Sigmoid colon (tissue), 7 donors: ENCODE results near the gene CAPN10. TPM values are rescaled to one million over a fixed set of nuclear protein-coding genes. Genes with fewer than 3 reads are reported as not detected.

Experiments
- DNase-seq: peaks from one replicate; pipeline ENCODE4 v3.0.0-alpha.2; 2019
- H3K27ac ChIP-seq, 4 donors: fragments of 200-600 bp; sonication (generic); one replicate each; pipeline ENCODE4 v1.5.1; 2016 to 2019; ENCODE audit warnings: mild to moderate bottlenecking in 1 of 4
- H3K27me3 ChIP-seq, 3 donors: fragments of 200-600 bp; sonication (generic); one replicate each; pipeline ENCODE4 v1.5.1; 2019; ENCODE audit warnings: mild to moderate bottlenecking in 1 of 3
- H3K36me3 ChIP-seq, 4 donors: fragments of 200-600 bp; sonication (generic); one replicate each; pipeline ENCODE4 v1.5.1; 2016 to 2019
- H3K4me1 ChIP-seq, 4 donors: fragments of 200-600 bp; sonication (generic); one replicate each; pipeline ENCODE4 v1.5.1; 2017 to 2019
- H3K4me3 ChIP-seq, 4 donors: fragments of 200-600 bp; sonication (generic); one replicate each; pipeline ENCODE4 v1.5.1; 2017 to 2019; ENCODE audit warnings: mild to moderate bottlenecking in 2 of 4, moderate library complexity in 1 of 4
- H3K9me3 ChIP-seq, 4 donors: fragments of 200-600 bp in 3 of 4; sonication (generic) in 3 of 4; one replicate each; pipeline versions ENCODE4 v1.5.1 to v1.6.1; 2013 to 2019
- EP300 ChIP-seq, 4 donors: sonication (generic); formaldehyde crosslinking; IDR thresholded peaks; one replicate each; pipeline ENCODE4 v1.6.1; 2017; ENCODE audit warnings: antibody characterized with exemption in 4 of 4
- POLR2A ChIP-seq, 2 donors: fragments of 450-650 bp; IDR thresholded peaks; one replicate each; pipeline ENCODE4 v1.6.1; 2016; ENCODE audit warnings: antibody characterized with exemption in 2 of 2, mild to moderate bottlenecking in 2 of 2, moderate library complexity in 2 of 2
- POLR2AphosphoS5 ChIP-seq, 4 donors: sonication (generic); formaldehyde crosslinking; IDR thresholded peaks; one replicate each; pipeline ENCODE4 v1.6.1; 2017; ENCODE audit warnings: antibody characterized with exemption in 4 of 4
- WGBS, 2 donors: extraction: QIAGEN DNeasy Blood & Tissue Kit; methylation state at CpG; one replicate each; pipeline ENCODE4 v1.1.7; 2013; 5-methylcytosine and 5-hydroxymethylcytosine counted together
- intact Hi-C: fragments of 100-400 bp; cut with DNase I; formaldehyde crosslinking; loops from one replicate; pipeline ENCODE4 v1.15.1; 2023
- polyA plus RNA-seq, 3 donors: library from polyadenylated mRNA; stranded (reverse); fragments of 200-250 nt; gene quantifications; one replicate each; pipeline ENCODE4 v1.2.3, GENCODE V29; 2013
- total RNA-seq, 4 donors: library from RNA; depleted of rRNA; stranded (reverse); fragments of >200 nt; gene quantifications; one replicate each; pipeline ENCODE4 v1.1.0, GENCODE V29; 2016
- TF ChIP-seq, protein P1 (sequence below), 4 experiments: fragments of 450-650 bp in 3 of 4; fragments of 200-600 bp in 1 of 4; IDR thresholded peaks; one replicate each; pipeline ENCODE4 v1.5.1; 2016 to 2019; ENCODE audit warnings: antibody characterized with exemption in 4 of 4, mild to moderate bottlenecking in 3 of 4, moderate library complexity in 2 of 4
- donor health status: healthy with polysubstance abuse.
- donor health status: Bipolar disorder and iron deficiency.
- donor health status: healthy.

Gene CAPN10
- total and polyA plus RNA-seq, 7 donors = 10.5 to 33.0 (median 16.4) TPM

DNA sequence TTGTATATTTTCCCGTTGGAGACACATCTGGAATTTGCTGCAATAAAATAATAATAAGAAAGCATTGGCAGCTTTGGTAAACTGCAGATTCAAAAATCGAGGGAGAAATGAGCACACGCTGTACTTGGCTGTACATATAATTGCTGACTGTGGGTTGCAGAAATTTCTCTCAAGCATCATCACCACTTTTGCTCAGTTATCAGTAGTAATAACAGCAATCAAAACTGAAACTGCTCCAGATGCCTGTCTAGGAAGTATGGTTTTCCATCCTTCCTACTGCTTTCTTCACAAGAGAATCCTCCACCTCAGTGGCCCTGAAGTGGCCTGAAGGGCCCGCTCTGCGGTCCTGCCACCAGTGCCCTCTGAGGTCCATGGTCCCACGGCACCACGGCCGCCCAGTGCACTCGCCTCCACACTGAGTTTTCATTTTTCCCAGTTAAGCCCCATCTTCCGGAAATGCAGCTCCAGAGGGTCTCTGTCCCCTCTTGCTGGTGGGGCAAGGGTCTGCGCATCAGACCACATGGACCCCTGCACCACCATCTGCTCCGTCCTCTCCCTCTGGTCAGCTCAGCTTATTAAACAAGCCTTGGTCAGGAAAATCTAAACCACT lies 22.5 kb upstream of the CAPN10 start:
- Histone ChIP-seq H3K4me1 (peaks cover 2 to 53% (median 48%) of the 10 kb centered on the region in 4 donors), H3K4me3 (no peak overlapping the region), H3K27me3 (no peaks in the 10 kb centered on the region), H3K9me3 (no peaks in the 10 kb centered on the region), H3K36me3 (peaks cover 0 to 9% (median 0%) of the 10 kb centered on the region in 4 donors), H3K27ac (no peak overlapping the region)
- DNase-seq = peak; percentile 32
- intact Hi-C loops = loop anchor here (10.0 kb wide), 2 partner anchors 271 to 751 kb away; partner anchors contain the start of genes HDLBP and SEPTIN2
- 89 to 93% methylated on average over 12 of the region's 12 CpGs for WGBS, 2 donors
- TF ChIP-seq, protein P1, sequence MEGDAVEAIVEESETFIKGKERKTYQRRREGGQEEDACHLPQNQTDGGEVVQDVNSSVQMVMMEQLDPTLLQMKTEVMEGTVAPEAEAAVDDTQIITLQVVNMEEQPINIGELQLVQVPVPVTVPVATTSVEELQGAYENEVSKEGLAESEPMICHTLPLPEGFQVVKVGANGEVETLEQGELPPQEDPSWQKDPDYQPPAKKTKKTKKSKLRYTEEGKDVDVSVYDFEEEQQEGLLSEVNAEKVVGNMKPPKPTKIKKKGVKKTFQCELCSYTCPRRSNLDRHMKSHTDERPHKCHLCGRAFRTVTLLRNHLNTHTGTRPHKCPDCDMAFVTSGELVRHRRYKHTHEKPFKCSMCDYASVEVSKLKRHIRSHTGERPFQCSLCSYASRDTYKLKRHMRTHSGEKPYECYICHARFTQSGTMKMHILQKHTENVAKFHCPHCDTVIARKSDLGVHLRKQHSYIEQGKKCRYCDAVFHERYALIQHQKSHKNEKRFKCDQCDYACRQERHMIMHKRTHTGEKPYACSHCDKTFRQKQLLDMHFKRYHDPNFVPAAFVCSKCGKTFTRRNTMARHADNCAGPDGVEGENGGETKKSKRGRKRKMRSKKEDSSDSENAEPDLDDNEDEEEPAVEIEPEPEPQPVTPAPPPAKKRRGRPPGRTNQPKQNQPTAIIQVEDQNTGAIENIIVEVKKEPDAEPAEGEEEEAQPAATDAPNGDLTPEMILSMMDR (IDR thresholded peaks at IDR 0.05) = no peak
- no peak for TF ChIP-seq EP300 (IDR thresholded peaks at IDR 0.05)
- TF ChIP-seq POLR2A (IDR thresholded peaks at IDR 0.05) = no peak
- TF ChIP-seq POLR2AphosphoS5 (IDR thresholded peaks at IDR 0.05) = no peak

DNA sequence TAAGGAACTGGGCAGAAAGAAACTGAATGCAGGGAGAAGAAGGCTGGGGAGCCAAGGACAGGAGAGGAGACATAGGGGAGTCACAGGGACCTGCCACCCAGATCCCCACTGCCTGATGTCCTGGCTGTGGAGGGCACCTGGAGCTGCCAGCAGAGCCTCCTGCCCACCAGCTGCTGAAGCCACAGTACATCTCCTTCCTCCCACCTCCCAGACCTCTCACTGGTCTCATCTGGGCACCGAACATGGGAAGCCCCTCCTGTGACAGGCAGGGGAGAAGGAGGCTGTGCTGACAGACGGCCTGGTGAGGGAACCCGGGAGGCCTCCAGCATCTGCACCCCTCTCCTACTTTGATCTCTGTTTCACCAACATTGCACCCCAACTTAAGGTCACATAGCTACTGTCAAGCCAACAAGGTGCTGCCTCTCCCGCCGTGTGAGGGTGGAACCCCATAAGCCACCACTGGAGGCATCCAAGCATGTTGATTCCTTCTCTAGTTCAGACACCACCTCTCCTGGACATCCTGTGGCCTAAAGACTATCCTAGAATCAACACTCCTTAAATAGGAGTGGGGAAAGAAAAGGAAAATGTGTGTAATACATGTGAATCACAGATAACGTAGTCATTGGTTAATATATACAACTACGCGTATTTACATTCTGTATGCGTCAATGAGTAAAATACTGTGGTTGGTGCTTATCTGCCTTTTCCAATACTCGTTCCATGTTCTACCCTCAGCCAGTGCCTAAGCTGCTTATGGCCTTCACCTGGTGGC lies 21.8 kb upstream of the CAPN10 start:
- peaks cover 0 to 9% (median 0%) of the 10 kb centered on the region in 4 donors for H3K36me3 ChIP-seq
- no peaks in the 10 kb centered on the region for H3K27me3 ChIP-seq
- H3K9me3 ChIP-seq = no peaks in the 10 kb centered on the region
- H3K27ac ChIP-seq = peak overlapping the region in 2 of 4 donors; percentile 93 to 96
- no peak overlapping the region for H3K4me3 ChIP-seq
- no peak for DNase-seq
- H3K4me1 ChIP-seq = peaks cover 2 to 54% (median 49%) of the 10 kb centered on the region in 4 donors
- 73 to 77% methylated on average over 10 of the region's 10 CpGs for WGBS, 2 donors
- intact Hi-C loops = loop anchor here (5.0 to 10.0 kb wide), 3 partner anchors 127 to 750 kb away; partner anchors contain the start of genes GPC1, HDLBP and SEPTIN2
- no peak for TF ChIP-seq EP300 (IDR thresholded peaks at IDR 0.05)

DNA sequence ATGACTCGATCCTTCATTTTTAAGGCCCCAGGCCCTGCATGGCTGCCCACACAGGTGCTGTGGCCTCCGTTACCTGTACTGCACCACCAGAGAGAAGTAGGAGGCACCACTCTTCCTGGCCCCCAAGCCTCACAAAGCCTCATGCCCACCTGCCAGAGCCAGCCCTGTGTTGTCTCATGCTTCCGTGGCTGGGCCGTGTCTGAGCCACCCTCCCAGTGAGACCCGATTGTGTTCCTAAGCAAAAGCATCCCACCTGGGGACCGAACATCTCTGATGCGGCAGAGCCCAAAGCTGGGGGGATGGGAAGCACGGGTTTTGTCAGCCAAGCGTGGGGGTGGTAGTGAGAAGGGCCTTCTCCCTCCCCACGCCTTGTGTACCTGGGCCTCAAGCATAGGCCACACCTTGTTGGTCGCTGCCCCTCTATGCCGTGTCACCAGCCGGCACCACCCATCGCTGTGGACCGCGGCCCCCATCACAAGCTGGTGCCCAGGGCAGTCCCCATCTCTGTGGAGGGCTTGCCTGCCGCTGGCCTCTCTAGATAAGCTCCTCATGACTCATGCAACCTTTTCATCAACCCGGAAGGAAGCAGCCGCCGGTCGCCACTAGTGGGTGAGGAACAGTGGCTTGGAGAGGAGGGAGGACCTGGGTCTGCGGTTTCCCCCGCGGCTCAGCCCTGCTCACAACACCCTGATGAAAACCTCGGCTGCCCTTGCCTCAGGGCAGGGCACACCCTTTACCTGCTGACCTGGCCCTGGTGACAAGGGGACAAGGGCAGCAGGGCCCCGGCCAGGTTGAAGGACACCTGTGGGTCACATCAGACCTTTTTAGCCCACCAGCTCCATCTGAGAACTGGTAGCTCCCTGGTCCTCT lies 21.0 kb upstream of the CAPN10 start:
- TF ChIP-seq EP300 (IDR thresholded peaks at IDR 0.05) (no peak), POLR2AphosphoS5 (IDR thresholded peaks at IDR 0.05) (peak in 2 of 4 donors; percentile 21 to 40)
- intact Hi-C loops = loop anchor here (2.0 to 10.0 kb wide), 4 partner anchors 21 to 749 kb away; partner anchors contain the start of genes CAPN10, GPC1, HDLBP and SEPTIN2
- Histone ChIP-seq H3K4me3 (peak overlapping the region in 3 of 4 donors; percentile 6 to 85 (median 81)), H3K36me3 (peaks cover 0 to 9% (median 0%) of the 10 kb centered on the region in 4 donors), H3K27ac (peak overlapping the region; percentile 55 to 98 (median 94)), H3K9me3 (no peaks in the 10 kb centered on the region), H3K27me3 (no peaks in the 10 kb centered on the region), H3K4me1 (peaks cover 2 to 59% (median 54%) of the 10 kb centered on the region in 4 donors)
- DNase-seq = peak; percentile 83
- WGBS, 2 donors = 26 to 27% methylated on average over 26 of the region's 26 CpGs

DNA sequence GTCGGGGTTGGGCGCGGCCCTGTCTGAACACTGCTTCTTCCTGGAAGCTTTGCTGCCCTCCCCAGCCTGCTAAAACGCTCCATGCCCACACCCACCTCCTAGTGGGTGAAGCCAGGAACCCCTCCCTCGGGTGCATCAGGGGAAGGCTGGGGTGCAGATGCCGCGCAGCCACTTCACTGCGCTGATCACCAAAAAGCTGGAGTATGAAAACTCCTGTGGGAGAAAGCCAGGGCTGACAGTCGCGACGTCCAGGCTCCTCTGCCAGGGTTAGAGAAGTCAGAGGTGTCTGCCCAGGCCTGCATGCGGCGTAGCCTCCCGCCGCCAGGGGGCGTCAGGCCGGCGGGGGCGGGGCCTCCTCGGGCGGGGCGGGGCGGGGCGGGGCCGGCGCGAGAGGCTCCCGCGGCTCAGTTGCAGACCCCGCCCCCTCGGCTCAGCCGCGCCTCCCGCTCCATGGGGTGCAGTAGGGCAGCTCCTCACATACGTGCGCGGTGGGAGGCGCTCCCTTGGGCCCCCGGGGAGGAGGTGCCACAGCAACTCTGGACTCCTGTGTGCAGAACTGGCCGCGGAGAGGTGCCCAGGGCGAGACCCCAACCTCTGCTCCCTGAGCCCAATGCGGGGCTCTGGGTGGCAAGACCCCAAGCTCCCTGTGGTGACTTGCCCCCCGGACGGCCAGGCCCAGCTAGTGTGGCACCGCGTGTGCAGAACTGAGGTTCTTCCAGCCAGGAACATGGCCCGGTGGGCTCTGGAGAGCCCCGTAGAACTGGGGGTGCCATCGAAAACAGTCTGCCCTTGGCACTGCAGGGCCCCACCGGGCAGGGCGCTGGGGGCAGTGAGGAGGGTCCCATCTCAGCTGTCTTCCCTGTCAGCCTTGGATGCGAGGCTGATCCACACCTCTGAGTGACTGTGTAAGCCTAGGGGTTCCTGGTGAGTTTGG lies 20.1 kb upstream of the CAPN10 start:
- no peaks in the 10 kb centered on the region for H3K9me3 ChIP-seq
- peaks cover 0 to 9% (median 0%) of the 10 kb centered on the region in 4 donors for H3K36me3 ChIP-seq
- intact Hi-C loops = loop anchor here (2.0 to 10.0 kb wide), 4 partner anchors 20 to 748 kb away; partner anchors contain the start of genes CAPN10, GPC1, HDLBP and SEPTIN2
- DNase-seq = peak; percentile 98
- H3K27ac ChIP-seq = peak overlapping the region; percentile 93 to 98 (median 96)
- H3K4me3 ChIP-seq = peak overlapping the region in 3 of 4 donors; percentile 58 to 85 (median 81)
- TF ChIP-seq EP300 (IDR thresholded peaks at IDR 0.05) (no peak), POLR2AphosphoS5 (IDR thresholded peaks at IDR 0.05) (peak in 3 of 4 donors; percentile 43 to 72 (median 60)), POLR2A (IDR thresholded peaks at IDR 0.05) (peak in 1 of 2 donors; percentile 34)
- TF ChIP-seq, protein P1 (IDR thresholded peaks at IDR 0.05) = peak; percentile 25 to 97 (median 75)
- WGBS, 2 donors = 3 to 6% methylated on average over 53 of the region's 53 CpGs
- peaks cover 0 to 62% (median 59%) of the 10 kb centered on the region in 4 donors for H3K4me1 ChIP-seq
- H3K27me3 ChIP-seq = no peaks in the 10 kb centered on the region
